Smooth muscle cell of the brain vasculature (primary cell): ENCODE results near the gene EEFSEC.

ENCODE experiments used
- DNase-seq: peaks from one replicate; pipeline ENCODE4 v3.0.0-alpha.2; 2012; ENCODE audit warnings: low read depth, low spot score

EEFSEC gene

GRCh38 chr3:128215800-128216495, 62.7 kb downstream of the EEFSEC start:
- DNase-seq, result no peak

GRCh38 chr3:128217702-128218547, 64.6 kb downstream of the EEFSEC start:
- DNase-seq, result no peak

- no peak for DNase-seq
Measured at GRCh38 chr3:128218548-128219257, 65.4 kb downstream of the EEFSEC start.

GRCh38 chr3:128221328-128221727, 68.0 kb downstream of the EEFSEC start:
- no peak for DNase-seq

- DNase-seq, result no peak
Measured at GRCh38 chr3:128222796-128223385, 69.6 kb downstream of the EEFSEC start.

GRCh38 chr3:128226186-128226725, 73.0 kb downstream of the EEFSEC start:
- no peak for DNase-seq

GRCh38 chr3:128226795-128227395, 73.6 kb downstream of the EEFSEC start:
- no peak for DNase-seq

- no peak for DNase-seq
Measured at GRCh38 chr3:128227507-128227906, 74.2 kb downstream of the EEFSEC start.

- no peak for DNase-seq
Measured at GRCh38 chr3:128228366-128228910, 75.2 kb downstream of the EEFSEC start.

GRCh38 chr3:128229106-128229857, 76.0 kb downstream of the EEFSEC start:
- DNase-seq, result no peak

- DNase-seq, result no peak
Measured at GRCh38 chr3:128231606-128232005, 78.3 kb downstream of the EEFSEC start.

- DNase-seq, result no peak
Measured at GRCh38 chr3:128232376-128233178, 79.3 kb downstream of the EEFSEC start.

GRCh38 chr3:128235207-128235926, 82.1 kb downstream of the EEFSEC start:
- DNase-seq, result no peak

- no peak for DNase-seq
Measured at GRCh38 chr3:128236657-128237056, 83.4 kb downstream of the EEFSEC start.

- no peak for DNase-seq
Measured at GRCh38 chr3:128237348-128238183, 84.3 kb downstream of the EEFSEC start.

GRCh38 chr3:128238184-128238489, 84.9 kb downstream of the EEFSEC start:
- no peak for DNase-seq

GRCh38 chr3:128239304-128239703, 86.0 kb downstream of the EEFSEC start:
- no peak for DNase-seq

GRCh38 chr3:128240232-128240631, 87.0 kb downstream of the EEFSEC start:
- DNase-seq, result no peak
